ENCODE results near the gene OPA3. TPM values are rescaled to one million over a fixed set of nuclear protein-coding genes. Genes with fewer than 3 reads are reported as not detected.
"Not testable (repeated sequence)": the region's sequence is repeated elsewhere in the genome, so short reads cannot be mapped to it uniquely, and the experiment has no call there.

OPA3 gene
- total RNA-seq, 1 experiment from 2014 or later = 10.7 TPM

- Histone ChIP-seq H3K36me3 (peaks cover 57% of the 10 kb centered on the region), H3K4me3 (no peak overlapping the region), H3K27me3 (replicated peaks) (no peaks in the 10 kb centered on the region), H3K4me1 (replicated peaks) (no peaks in the 10 kb centered on the region), H3K9me3 (replicated peaks) (no peaks in the 10 kb centered on the region), H3K27ac (no peak overlapping the region)
- DNase-seq (ENCODE audit: low read depth in 1 of 2, low spot score in 2 of 2) = no peak
These were observed 69.4 kb downstream of the OPA3 start for GRCh38 chr19:45515081-45515624.

GRCh38 chr19:45514376-45515051 is 70.1 kb downstream of the OPA3 start:
- no peak for DNase-seq (ENCODE audit: low read depth in 1 of 2, low spot score in 2 of 2)
- Histone ChIP-seq H3K36me3 (peaks cover 53% of the 10 kb centered on the region), H3K9me3 (replicated peaks) (no peaks in the 10 kb centered on the region), H3K27me3 (replicated peaks) (no peaks in the 10 kb centered on the region), H3K4me3 (no peak overlapping the region), H3K27ac (no peak overlapping the region), H3K4me1 (replicated peaks) (peaks cover 3% of the 10 kb centered on the region)

GRCh38 chr19:45512881-45513483 is 71.6 kb downstream of the OPA3 start:
- H3K27me3 ChIP-seq (replicated peaks) = no peaks in the 10 kb centered on the region
- no peak for DNase-seq (ENCODE audit: low read depth in 1 of 2, low spot score in 2 of 2)
- H3K27ac ChIP-seq = no peak overlapping the region
- no peak overlapping the region for H3K4me3 ChIP-seq
- H3K9me3 ChIP-seq (replicated peaks) = no peaks in the 10 kb centered on the region
- H3K4me1 ChIP-seq (replicated peaks) = peaks cover 8% of the 10 kb centered on the region
- H3K36me3 ChIP-seq = peaks cover 48% of the 10 kb centered on the region

GRCh38 chr19:45511074-45511473 is 73.5 kb downstream of the OPA3 start:
- peaks cover 45% of the 10 kb centered on the region for H3K36me3 ChIP-seq
- no peaks in the 10 kb centered on the region for H3K9me3 ChIP-seq (replicated peaks)
- no peak overlapping the region for H3K4me3 ChIP-seq
- H3K27me3 ChIP-seq (replicated peaks) = no peaks in the 10 kb centered on the region
- peaks cover 11% of the 10 kb centered on the region for H3K4me1 ChIP-seq (replicated peaks)
- no peak overlapping the region for H3K27ac ChIP-seq
- no peak for DNase-seq (ENCODE audit: low read depth in 1 of 2, low spot score in 2 of 2)

- not testable (repeated sequence) for H3K4me3 ChIP-seq; H3K9me3 ChIP-seq (replicated peaks); H3K27ac ChIP-seq; H3K27me3 ChIP-seq (replicated peaks); DNase-seq (ENCODE audit: low read depth in 1 of 2, low spot score in 2 of 2)
- H3K4me1 ChIP-seq (replicated peaks) = peaks cover 18% of the 10 kb centered on the region
- peaks cover 38% of the 10 kb centered on the region for H3K36me3 ChIP-seq
These were observed 74.2 kb downstream of the OPA3 start for GRCh38 chr19:45510352-45510751.

- H3K27ac ChIP-seq = no peak overlapping the region
- no peaks in the 10 kb centered on the region for H3K27me3 ChIP-seq (replicated peaks)
- H3K36me3 ChIP-seq = peaks cover 31% of the 10 kb centered on the region
- H3K4me1 ChIP-seq (replicated peaks) = peaks cover 21% of the 10 kb centered on the region
- DNase-seq (ENCODE audit: low read depth in 1 of 2, low spot score in 2 of 2) = no peak
- peak overlapping the region; percentile 85 for H3K4me3 ChIP-seq
- H3K9me3 ChIP-seq (replicated peaks) = no peaks in the 10 kb centered on the region
These were observed 74.9 kb downstream of the OPA3 start for GRCh38 chr19:45509692-45510015.

- no peaks in the 10 kb centered on the region for H3K27me3 ChIP-seq (replicated peaks)
- H3K4me3 ChIP-seq = peak overlapping the region; percentile 85
- H3K9me3 ChIP-seq (replicated peaks) = no peaks in the 10 kb centered on the region
- H3K36me3 ChIP-seq = peaks cover 25% of the 10 kb centered on the region
- H3K4me1 ChIP-seq (replicated peaks) = peaks cover 21% of the 10 kb centered on the region
- peak; percentile 42 to 82 for DNase-seq (ENCODE audit: low read depth in 1 of 2, low spot score in 2 of 2)
- H3K27ac ChIP-seq = peak overlapping the region; percentile 34
These were observed 75.5 kb downstream of the OPA3 start for GRCh38 chr19:45508861-45509691.

- Histone ChIP-seq H3K9me3 (replicated peaks) (no peaks in the 10 kb centered on the region), H3K36me3 (peaks cover 19% of the 10 kb centered on the region), H3K4me1 (replicated peaks) (peaks cover 21% of the 10 kb centered on the region), H3K4me3 (peak overlapping the region; percentile 85), H3K27ac (no peak overlapping the region), H3K27me3 (replicated peaks) (no peaks in the 10 kb centered on the region)
- no peak for DNase-seq (ENCODE audit: low read depth in 1 of 2, low spot score in 2 of 2)
These were observed 76.2 kb downstream of the OPA3 start for GRCh38 chr19:45508417-45508860.

- peak overlapping the region; percentile 85 for H3K4me3 ChIP-seq
- peak in 1 of 2 experiments; percentile 35 for DNase-seq (ENCODE audit: low read depth in 1 of 2, low spot score in 2 of 2)
These were observed 76.7 kb downstream of the OPA3 start for GRCh38 chr19:45507872-45508416.

GRCh38 chr19:45506989-45507871 is 77.4 kb downstream of the OPA3 start, which contains the start of gene VASP:
VASP (plus strand) TSS chr19:45507479; CDS start chr19:45507772, 293 bp downstream.
- Histone ChIP-seq H3K9me3 (replicated peaks) (no peaks in the 10 kb centered on the region), H3K27ac (peak within 1 kb of the TSS; percentile 71), H3K4me1 (replicated peaks) (peaks cover 21% of the 10 kb centered on the region), H3K27me3 (replicated peaks) (no peaks in the 10 kb centered on the region), H3K4me3 (peak within 1 kb of the TSS; percentile 85), H3K36me3 (peaks cover 17% of the 10 kb centered on the region)
- DNase-seq (ENCODE audit: low read depth in 1 of 2, low spot score in 2 of 2) = peak; percentile 85 to 88

More at GRCh38 chr19:45507872-45508416, 76.7 kb downstream of the OPA3 start:
- H3K9me3 ChIP-seq (replicated peaks) = no peaks in the 10 kb centered on the region
- H3K27ac ChIP-seq = no peak overlapping the region
- peaks cover 21% of the 10 kb centered on the region for H3K4me1 ChIP-seq (replicated peaks)
- H3K36me3 ChIP-seq = peaks cover 19% of the 10 kb centered on the region
- H3K27me3 ChIP-seq (replicated peaks) = no peaks in the 10 kb centered on the region

- peaks cover 21% of the 10 kb centered on the region for H3K4me1 ChIP-seq (replicated peaks)
- H3K9me3 ChIP-seq (replicated peaks) = no peaks in the 10 kb centered on the region
- peaks cover 17% of the 10 kb centered on the region for H3K36me3 ChIP-seq
- H3K4me3 ChIP-seq = peak overlapping the region; percentile 85
- H3K27me3 ChIP-seq (replicated peaks) = no peaks in the 10 kb centered on the region
- H3K27ac ChIP-seq = peak overlapping the region; percentile 71
- DNase-seq (ENCODE audit: low read depth in 1 of 2, low spot score in 2 of 2) = peak; percentile 96 to 97
These were observed 78.2 kb downstream of the OPA3 start for GRCh38 chr19:45506246-45506988.

- Histone ChIP-seq H3K27ac (peak overlapping the region; percentile 71), H3K36me3 (peaks cover 17% of the 10 kb centered on the region), H3K27me3 (replicated peaks) (no peaks in the 10 kb centered on the region), H3K9me3 (replicated peaks) (no peaks in the 10 kb centered on the region), H3K4me3 (peak overlapping the region; percentile 85), H3K4me1 (replicated peaks) (peaks cover 21% of the 10 kb centered on the region)
- DNase-seq (ENCODE audit: low read depth in 1 of 2, low spot score in 2 of 2) = no peak
These were observed 78.7 kb downstream of the OPA3 start for GRCh38 chr19:45505996-45506245.

Measured in SJSA1 (cell line).